ENCODE measurements around the gene TAOK1.

DNA sequence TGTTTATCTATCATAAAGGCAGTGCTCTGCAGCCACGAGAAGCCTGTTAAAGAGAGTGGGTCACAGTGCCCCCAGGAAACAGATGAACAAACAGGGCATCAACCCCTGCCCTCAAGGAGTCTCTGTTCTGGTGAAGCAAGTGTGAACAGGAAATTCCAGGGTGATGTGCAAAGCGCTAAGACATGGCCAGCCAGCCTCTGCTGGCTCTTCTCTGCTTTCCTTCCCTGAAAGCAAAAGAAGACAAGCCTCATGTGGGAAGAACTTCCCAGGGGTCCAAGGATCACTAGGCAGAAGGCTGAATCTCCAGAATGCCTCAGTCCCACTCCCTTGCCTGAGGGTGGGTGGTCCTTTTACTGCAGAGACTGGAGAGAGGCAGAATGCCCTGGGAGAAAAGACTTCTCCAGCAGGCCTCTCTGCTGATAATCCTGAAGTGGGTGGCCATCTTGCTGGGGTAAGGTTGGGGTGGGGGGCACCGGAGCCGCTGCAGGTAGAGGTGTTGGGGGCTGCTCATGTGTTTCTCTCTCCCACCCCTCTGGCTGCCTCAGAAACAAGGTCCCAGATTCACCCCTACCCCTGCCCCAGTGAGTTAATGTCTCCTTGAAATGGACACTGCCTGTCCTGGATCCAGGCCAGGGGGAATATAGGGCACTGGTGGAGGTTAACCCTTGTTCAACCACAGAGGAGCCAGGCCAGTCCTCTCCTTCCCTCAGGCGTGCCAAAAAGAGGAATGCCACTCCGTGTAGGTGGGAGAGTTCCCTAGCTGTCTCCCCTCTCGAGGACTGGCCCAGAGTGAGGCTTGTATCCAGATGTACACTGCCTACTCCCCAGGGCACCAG is 205.2 kb downstream of the TAOK1 start:
- TF ChIP-seq, protein P1, sequence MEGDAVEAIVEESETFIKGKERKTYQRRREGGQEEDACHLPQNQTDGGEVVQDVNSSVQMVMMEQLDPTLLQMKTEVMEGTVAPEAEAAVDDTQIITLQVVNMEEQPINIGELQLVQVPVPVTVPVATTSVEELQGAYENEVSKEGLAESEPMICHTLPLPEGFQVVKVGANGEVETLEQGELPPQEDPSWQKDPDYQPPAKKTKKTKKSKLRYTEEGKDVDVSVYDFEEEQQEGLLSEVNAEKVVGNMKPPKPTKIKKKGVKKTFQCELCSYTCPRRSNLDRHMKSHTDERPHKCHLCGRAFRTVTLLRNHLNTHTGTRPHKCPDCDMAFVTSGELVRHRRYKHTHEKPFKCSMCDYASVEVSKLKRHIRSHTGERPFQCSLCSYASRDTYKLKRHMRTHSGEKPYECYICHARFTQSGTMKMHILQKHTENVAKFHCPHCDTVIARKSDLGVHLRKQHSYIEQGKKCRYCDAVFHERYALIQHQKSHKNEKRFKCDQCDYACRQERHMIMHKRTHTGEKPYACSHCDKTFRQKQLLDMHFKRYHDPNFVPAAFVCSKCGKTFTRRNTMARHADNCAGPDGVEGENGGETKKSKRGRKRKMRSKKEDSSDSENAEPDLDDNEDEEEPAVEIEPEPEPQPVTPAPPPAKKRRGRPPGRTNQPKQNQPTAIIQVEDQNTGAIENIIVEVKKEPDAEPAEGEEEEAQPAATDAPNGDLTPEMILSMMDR (IDR thresholded peaks at IDR 0.05), result no peak
- TF ChIP-seq POLR2A (IDR thresholded peaks at IDR 0.05) (no peak), POLR2AphosphoS5 (IDR thresholded peaks at IDR 0.05; ENCODE audit: insufficient read depth in 1 of 2, low read depth in 1 of 2) (no peak)
